ENCODE measurements around the gene C5orf34. TPM values are rescaled to one million over a fixed set of nuclear protein-coding genes. Genes with fewer than 3 reads are reported as not detected.

The C5orf34 gene
- total RNA-seq, 2 donors from 2014 or later: 1.5 to 4.5 TPM

GRCh38 chr5:43543434-43543833, 28.5 kb upstream of the C5orf34 start:
- H3K9me3 ChIP-seq: no peaks in the 10 kb centered on the region
- H3K4me3 ChIP-seq: no peak overlapping the region
- no peak for DNase-seq (ENCODE audit: low spot score)
- no peaks in the 10 kb centered on the region for H3K4me1 ChIP-seq (replicated peaks)
- intact Hi-C loops (cut with DNase I): no loop called here
- no peak overlapping the region for H3K27ac ChIP-seq
- H3K36me3 ChIP-seq: no peaks in the 10 kb centered on the region
- no peak for TF ChIP-seq CTCF (IDR thresholded peaks at IDR 0.05)
- peak; percentile 16 for TF ChIP-seq POLR2AphosphoS5 (IDR thresholded peaks at IDR 0.05)
- no peak for TF ChIP-seq POLR2A (IDR thresholded peaks at IDR 0.05)
- H3K27me3 ChIP-seq (replicated peaks; ENCODE audit: insufficient read depth): no peaks in the 10 kb centered on the region

- Histone ChIP-seq H3K27me3 (replicated peaks; ENCODE audit: insufficient read depth) (no peaks in the 10 kb centered on the region), H3K27ac (no peak overlapping the region), H3K4me3 (no peak overlapping the region), H3K9me3 (no peaks in the 10 kb centered on the region), H3K4me1 (replicated peaks) (no peaks in the 10 kb centered on the region), H3K36me3 (no peaks in the 10 kb centered on the region)
- no peak for TF ChIP-seq POLR2AphosphoS5 (IDR thresholded peaks at IDR 0.05)
- TF ChIP-seq POLR2A (IDR thresholded peaks at IDR 0.05): no peak
- no peak for TF ChIP-seq CTCF (IDR thresholded peaks at IDR 0.05)
- 90% methylated on average over 6 of the region's 6 CpGs for WGBS
- no peak for DNase-seq (ENCODE audit: low spot score)
- intact Hi-C loops (cut with DNase I): no loop called here
These were observed 25.8 kb upstream of the C5orf34 start for GRCh38 chr5:43540746-43541145.

- Histone ChIP-seq H3K4me1 (replicated peaks) (no peaks in the 10 kb centered on the region), H3K36me3 (peaks cover 10 to 12% of the 10 kb centered on the region in 2 donors), H3K4me3 (no peak overlapping the region), H3K9me3 (no peaks in the 10 kb centered on the region), H3K27ac (no peak overlapping the region), H3K27me3 (replicated peaks; ENCODE audit: insufficient read depth) (no peaks in the 10 kb centered on the region)
- no peak for TF ChIP-seq CTCF (IDR thresholded peaks at IDR 0.05)
- no peak for TF ChIP-seq POLR2AphosphoS5 (IDR thresholded peaks at IDR 0.05)
- TF ChIP-seq POLR2A (IDR thresholded peaks at IDR 0.05): no peak
- DNase-seq (ENCODE audit: low spot score): no peak
- intact Hi-C loops (cut with DNase I): no loop called here
These were observed 22.0 kb upstream of the C5orf34 start for GRCh38 chr5:43536972-43537371.

GRCh38 chr5:43533646-43534045, 18.7 kb upstream of the C5orf34 start:
- WGBS: 85% methylated on average over 2 of the region's 2 CpGs
- Histone ChIP-seq H3K4me3 (no peak overlapping the region), H3K27me3 (replicated peaks; ENCODE audit: insufficient read depth) (no peaks in the 10 kb centered on the region), H3K36me3 (peaks cover 12 to 18% of the 10 kb centered on the region in 2 donors), H3K9me3 (no peaks in the 10 kb centered on the region), H3K4me1 (replicated peaks) (no peaks in the 10 kb centered on the region), H3K27ac (no peak overlapping the region)
- TF ChIP-seq POLR2AphosphoS5 (IDR thresholded peaks at IDR 0.05): no peak
- TF ChIP-seq POLR2A (IDR thresholded peaks at IDR 0.05): no peak
- no peak for TF ChIP-seq CTCF (IDR thresholded peaks at IDR 0.05)
- intact Hi-C loops (cut with DNase I): no loop called here
- no peak for DNase-seq (ENCODE audit: low spot score)

- H3K27me3 ChIP-seq (replicated peaks; ENCODE audit: insufficient read depth): no peaks in the 10 kb centered on the region
- no peaks in the 10 kb centered on the region for H3K4me1 ChIP-seq (replicated peaks)
- H3K27ac ChIP-seq: no peak overlapping the region
- peaks cover 17 to 18% of the 10 kb centered on the region in 2 donors for H3K36me3 ChIP-seq
- no peak for DNase-seq (ENCODE audit: low spot score)
- TF ChIP-seq CTCF (IDR thresholded peaks at IDR 0.05) (no peak), POLR2A (IDR thresholded peaks at IDR 0.05) (no peak), POLR2AphosphoS5 (IDR thresholded peaks at IDR 0.05) (no peak)
- intact Hi-C loops (cut with DNase I): no loop called here
- H3K9me3 ChIP-seq: no peaks in the 10 kb centered on the region
- WGBS: 94% methylated on average over 2 of the region's 2 CpGs
- no peak overlapping the region for H3K4me3 ChIP-seq
These were observed 15.7 kb upstream of the C5orf34 start for GRCh38 chr5:43530648-43531047.

All from prostate gland (tissue), 2 donors.